GM23338 (cell line): ENCODE measurements around the gene RAB37.

Experiments used
- CREB1 ChIP-seq: fragments of 250-450 bp; sonication (Bioruptor Pico); IDR thresholded peaks from 2 replicates; pipeline ENCODE4 v1.5.0; 2020; ENCODE audit warnings: low read depth, mild to moderate bottlenecking, moderate library complexity
- CTCF ChIP-seq, 2 experiments: fragments of 200-600 bp in 1 of 2; sonication (generic) in 1 of 2; conservative IDR thresholded peaks; 2 replicates each; pipeline versions ENCODE4 v1.5.1 to v1.6.1; 2016 to 2017; ENCODE audit warnings: antibody characterized with exemption in 2 of 2, low read depth in 2 of 2, mild to moderate bottlenecking in 2 of 2, moderate library complexity in 1 of 2
- ETS1 ChIP-seq: IDR thresholded peaks from 2 replicates; pipeline ENCODE4 v1.6.1; 2016; ENCODE audit warnings: antibody characterized with exemption
- EZH2 ChIP-seq: fragments of 200-600 bp; sonication (generic); IDR thresholded peaks from one replicate; pipeline ENCODE4 v1.8.0; 2017; ENCODE audit warnings: antibody characterized with exemption, mild to moderate bottlenecking, low read depth; ENCODE audit not compliant: unreplicated experiment
- EZH2phosphoT487 ChIP-seq: fragments of 200-600 bp; sonication (generic); IDR thresholded peaks from one replicate; pipeline ENCODE4 v1.8.1; 2018; ENCODE audit warnings: antibody characterized with exemption; ENCODE audit not compliant: unreplicated experiment
- JUNB ChIP-seq: IDR thresholded peaks from one replicate; pipeline ENCODE4 v1.6.1; 2016; ENCODE audit warnings: antibody characterized with exemption; ENCODE audit not compliant: unreplicated experiment
- NANOG ChIP-seq: IDR thresholded peaks from 2 replicates; pipeline ENCODE4 v1.6.1; 2016; ENCODE audit warnings: antibody characterized with exemption, borderline replicate concordance
- POLR2AphosphoS5 ChIP-seq: IDR thresholded peaks from 2 replicates; pipeline ENCODE4 v1.6.1; 2016; ENCODE audit warnings: antibody characterized with exemption, low read depth
- REST ChIP-seq: IDR thresholded peaks from one replicate; pipeline ENCODE4 v1.6.1; 2018; ENCODE audit warnings: antibody characterized with exemption; ENCODE audit not compliant: unreplicated experiment
- STAT1 ChIP-seq: IDR thresholded peaks from one replicate; pipeline ENCODE4 v1.6.1; 2016; ENCODE audit warnings: antibody characterized with exemption; ENCODE audit not compliant: unreplicated experiment
- ZNF331 ChIP-seq: fragments of 250-450 bp; sonication (Bioruptor Pico); IDR thresholded peaks from 2 replicates; pipeline ENCODE4 v1.5.0; 2020; ENCODE audit warnings: low read depth, mild to moderate bottlenecking, moderate library complexity
- ZNF462 ChIP-seq: fragments of 250-450 bp; sonication (Bioruptor Pico); IDR thresholded peaks from 2 replicates; pipeline ENCODE4 v1.5.0; 2020; ENCODE audit warnings: mild to moderate bottlenecking, moderate library complexity

GRCh38 chr17:74782571-74782970 is 45.5 kb downstream of the RAB37 start:
- TF ChIP-seq EZH2 (no peak), POLR2AphosphoS5 (no peak), CTCF (conservative IDR thresholded peaks at IDR 0.05; ENCODE audit: low read depth in 2 of 2) (no peak), EZH2phosphoT487 (no peak), CREB1 (CRISPR knock-in tag) (no peak), ETS1 (no peak), REST (no peak), JUNB (no peak), ZNF331 (no peak), NANOG (no peak), ZNF462 (CRISPR knock-in tag) (no peak), STAT1 (no peak)
